Erythroblast (primary cell): Measurements from ENCODE around the gene DNAJC3.

Source experiments
- GATA1 ChIP-seq: IDR thresholded peaks from 2 replicates; pipeline ENCODE4 v1.6.1; 2011; ENCODE audit warnings: low read depth, mild to moderate bottlenecking, control low read depth, low read length, moderate library complexity
- POLR2A ChIP-seq: IDR thresholded peaks from 2 replicates; pipeline ENCODE4 v1.6.1; 2011; ENCODE audit warnings: mild to moderate bottlenecking, low read length

DNA sequence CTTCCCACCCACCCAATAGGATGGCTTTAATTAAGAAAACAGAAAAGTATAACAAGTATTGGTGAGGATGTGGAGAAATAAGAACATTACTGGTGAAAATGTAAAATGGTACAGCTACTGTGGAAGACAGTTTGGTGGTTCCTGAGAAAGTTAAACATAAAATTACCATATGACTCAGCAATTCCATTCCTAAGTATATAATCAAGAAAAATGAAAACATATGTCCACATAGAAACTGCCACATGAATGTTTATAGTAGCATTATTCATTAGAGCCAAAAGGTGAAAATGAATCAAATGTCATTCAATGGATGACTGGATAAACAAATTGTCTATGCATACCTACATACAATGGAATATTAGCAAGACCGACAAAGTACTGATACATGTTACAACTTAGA is 49.3 kb upstream of the DNAJC3 start:
- TF ChIP-seq POLR2A (no peak), GATA1 (no peak)
